Measurements from ENCODE around the gene PRR14. TPM values are rescaled to one million over a fixed set of nuclear protein-coding genes. Genes with fewer than 3 reads are reported as not detected.
"Not testable (repeated sequence)": the region's sequence is repeated elsewhere in the genome, so short reads cannot be mapped to it uniquely, and the experiment has no call there.

The PRR14 gene
- total and polyA plus RNA-seq, 2 of the 8 experiments (the other 6 are each of a cell fraction or from before 2014, with no cell fraction given) = 3.6 to 16.1 TPM

DNA sequence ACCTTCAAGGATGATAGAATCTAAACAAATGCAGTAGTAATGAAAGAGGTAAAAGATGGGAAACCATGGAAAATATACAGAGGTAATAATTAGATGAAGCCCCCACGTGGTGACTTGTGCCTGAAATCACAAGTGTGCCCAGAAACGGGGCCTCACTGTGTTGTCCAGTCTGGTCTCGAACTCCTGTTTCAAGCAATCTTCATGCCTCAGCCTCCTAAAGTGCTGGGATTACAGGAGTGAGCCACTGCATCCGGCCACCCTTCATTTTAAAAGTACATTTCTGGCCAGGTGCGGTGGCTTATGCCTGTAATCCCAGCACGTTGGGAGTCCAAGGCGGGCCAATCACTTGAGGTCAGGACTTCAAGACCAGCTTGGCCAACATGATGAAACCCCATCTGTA lies 14.2 kb upstream of the PRR14 start (continued):
- TF ChIP-seq NANOG (IDR thresholded peaks at IDR 0.05; ENCODE audit: insufficient read depth, low read depth, low read length, poor library complexity, severe bottlenecking) = no peak
- no peak for TF ChIP-seq GABPA (IDR thresholded peaks at IDR 0.05; ENCODE audit: borderline replicate concordance, insufficient read depth, low read length)
- TF ChIP-seq TAF1 (IDR thresholded peaks at IDR 0.05; ENCODE audit: low read depth, low read length) = no peak
- TF ChIP-seq SP4 (IDR thresholded peaks at IDR 0.05; ENCODE audit: low read length) = no peak
- no peak for TF ChIP-seq EGR1 (IDR thresholded peaks at IDR 0.05; ENCODE audit: borderline replicate concordance, low read depth, low read length)
- no peak for TF ChIP-seq JUN (IDR thresholded peaks at IDR 0.05; ENCODE audit: low read depth, low read length)
- TF ChIP-seq CBX8 (IDR thresholded peaks at IDR 0.05; ENCODE audit: borderline replicate concordance, low read depth, low read length) = no peak
- TF ChIP-seq E2F6 (IDR thresholded peaks at IDR 0.05) = no peak

- H3K4ac ChIP-seq (replicated peaks; ENCODE audit: insufficient read length, low read depth, low read length); H2AFZ ChIP-seq (ENCODE audit: low read length); H3K14ac ChIP-seq (ENCODE audit: insufficient read length); H3K79me2 ChIP-seq (ENCODE audit: control insufficient read depth in 1 of 2, insufficient read depth in 2 of 2, low read length in 2 of 2); H2BK120ac ChIP-seq (replicated peaks; ENCODE audit: low read depth, low read length); H3K4me1 ChIP-seq (replicated peaks in 1 of 4; ENCODE audit: control insufficient read depth in 3 of 4, insufficient read depth in 4 of 4, low read length in 3 of 4); H2BK20ac ChIP-seq (ENCODE audit: low read length); H4K20me1 ChIP-seq (replicated peaks in 1 of 2; ENCODE audit: control insufficient read depth in 1 of 2, insufficient read depth in 2 of 2, low read length in 2 of 2); H3K23ac ChIP-seq (ENCODE audit: insufficient read length); H3K4me3 ChIP-seq (ENCODE audit: extremely low read depth in 1 of 4, insufficient read depth in 2 of 4, low read depth in 3 of 4, low read length in 4 of 4); H2BK15ac ChIP-seq (ENCODE audit: low read length); H2AK5ac ChIP-seq (ENCODE audit: low read depth, low read length); H4K5ac ChIP-seq (ENCODE audit: insufficient read length, low read depth, low read length); DNase-seq (ENCODE audit: low read depth in 1 of 2, low spot score in 2 of 2); H3K23me2 ChIP-seq (ENCODE audit: low read depth, low read length); H3K79me1 ChIP-seq (ENCODE audit: low read depth, low read length); H3K9ac ChIP-seq (replicated peaks in 1 of 4; ENCODE audit: extremely low read depth in 1 of 4, low read depth in 3 of 4, low read length in 3 of 4); H3K18ac ChIP-seq (ENCODE audit: extremely low read depth, low read length); H3K36me3 ChIP-seq (ENCODE audit: control insufficient read depth in 2 of 4, insufficient read depth in 4 of 4, low read length in 3 of 4); H4K8ac ChIP-seq (ENCODE audit: extremely low read depth, insufficient read depth, low read length); H2BK12ac ChIP-seq (ENCODE audit: low read depth, low read length); H3K56ac ChIP-seq (replicated peaks; ENCODE audit: insufficient read length, low read depth, low read length); H2BK5ac ChIP-seq (ENCODE audit: low read depth, low read length); FAIRE-seq; H3K4me2 ChIP-seq (ENCODE audit: insufficient read depth in 1 of 2, low read depth in 2 of 2, low read length in 2 of 2); H3K9me3 ChIP-seq (ENCODE audit: insufficient read depth in 2 of 2, low read depth in 1 of 2, low read length in 1 of 2); H4K91ac ChIP-seq (replicated peaks; ENCODE audit: insufficient read length, low read length); H3K27ac ChIP-seq (ENCODE audit: low read depth, low read length); H3K27me3 ChIP-seq (replicated peaks in 1 of 4; ENCODE audit: control insufficient read depth in 3 of 4, extremely low read depth in 1 of 4, insufficient read depth in 3 of 4, low read length in 3 of 4): not testable (repeated sequence)
- 91% methylated on average over 9 of the region's 10 CpGs; no CpG with 5 or more reads in 1 of the 2 experiments for WGBS, 2 experiments (ENCODE audit: extremely low coverage in 1 of 2, insufficient coverage in 1 of 2, insufficient read length in 1 of 2, insufficient replicate concordance in 2 of 2, low coverage in 1 of 2, low lambda C conversion rate in 2 of 2, missing lambda C conversion rate in 1 of 2)
- CTCF ChIA-PET (ENCODE audit: partially characterized antibody) = interaction anchor here (0.6 to 2.6 kb wide), 11 partner anchors 8 to 228 kb away, joined by 3 to 14 read pairs (median 3); no protein-coding TSS in a partner anchor
- POLR2A ChIA-PET (ENCODE audit: partially characterized antibody) = interaction anchor here (0.7 to 2.4 kb wide), 4 partner anchors 14 to 48 kb away, joined by 3 to 7 read pairs (median 3); partner anchors contain the start of genes PRR14 and ZNF689
These were observed 13.6 kb upstream of the PRR14 start for GRCh38 chr16:30637139-30637538.

Data from H1 (cell line).